Activated CD4-positive, alpha-beta memory T cell treated with anti-CD3 and anti-CD28 coated beads for 36 hours (primary cell): ENCODE data around the gene KRTAP16-1. TPM values are rescaled to one million over a fixed set of nuclear protein-coding genes. Genes with fewer than 3 reads are reported as not detected.
"Not testable (repeated sequence)": the region's sequence is repeated elsewhere in the genome, so short reads cannot be mapped to it uniquely, and the experiment has no call there.

Experiments used
- CTCF ChIA-PET: fragments of 350-600 bp; sonication (Branson Sonifier 250); formaldehyde crosslinking; loops from one replicate; lab custom pipeline; 2021; ENCODE audit warnings: antibody characterized with exemption, inconsistent platforms; lab: Charles Lee
- POLR2A ChIA-PET: fragments of 350-600 bp; sonication (Branson Sonifier 250); formaldehyde crosslinking; loops from one replicate; lab custom pipeline; 2021; ENCODE audit warnings: antibody characterized with exemption; lab: Charles Lee
- DNase-seq: peaks from one replicate; pipeline ENCODE4 v3.0.0-alpha.2; 2020
- H3K27ac Mint-ChIP-seq: one replicate; pipeline ENCODE4 v1.8.0; 2021; ENCODE audit warnings: mixed read lengths
- H3K27me3 Mint-ChIP-seq: one replicate; pipeline ENCODE4 v1.8.0; 2021; ENCODE audit warnings: mixed read lengths
- H3K36me3 Mint-ChIP-seq: one replicate; pipeline ENCODE4 v1.8.0; 2021; ENCODE audit warnings: mixed read lengths
- H3K4me1 Mint-ChIP-seq: one replicate; pipeline ENCODE4 v1.8.0; 2021; ENCODE audit warnings: low read depth, mixed read lengths
- H3K4me3 Mint-ChIP-seq: one replicate; pipeline ENCODE4 v1.8.0; 2021; ENCODE audit warnings: mild to moderate bottlenecking, mixed read lengths
- H3K9me3 Mint-ChIP-seq: one replicate; pipeline ENCODE4 v1.8.0; 2021; ENCODE audit warnings: mixed read lengths
- intact Hi-C: fragments of 100-400 bp; cut with micrococcal nuclease; formaldehyde crosslinking; loops from one replicate; pipeline ENCODE4 v1.15.1; 2023
- total RNA-seq, 2 experiments: library from RNA; stranded (reverse); gene quantifications; one replicate each; pipeline ENCODE4 v1.2.3, GENCODE V29; 2021

KRTAP16-1 gene
- total RNA-seq, 2 experiments from 2014 or later: not detected

DNA sequence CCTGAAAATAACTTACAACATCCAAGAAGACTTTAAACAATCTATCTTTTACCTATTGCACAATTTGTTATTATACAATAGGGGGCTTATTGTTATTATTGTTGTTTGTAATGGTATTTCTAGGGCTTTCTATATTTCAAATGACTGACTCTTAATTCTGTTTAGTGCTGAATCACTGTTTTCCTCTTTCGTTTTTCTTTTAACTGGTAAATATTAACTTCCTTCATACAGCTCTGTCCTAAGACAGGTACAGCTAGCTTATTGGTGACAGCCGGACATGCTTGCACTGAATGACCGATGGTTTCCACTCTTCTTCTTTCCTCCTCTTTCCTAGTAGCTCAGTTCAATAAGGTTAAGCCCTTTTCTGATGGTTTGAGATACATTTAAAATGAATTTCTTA is 22.1 kb downstream of the KRTAP16-1 start:
- ChIA-PET CTCF (interaction anchor here (1.3 to 1.9 kb wide), 2 partner anchors 35 to 209 kb away, joined by 3 to 5 read pairs; no protein-coding TSS in a partner anchor), POLR2A (no interaction called here)
- DNase-seq: no peak
- H3K4me3 Mint-ChIP-seq: no peak overlapping the region
- H3K9me3 Mint-ChIP-seq: no peaks in the 10 kb centered on the region
- H3K27ac Mint-ChIP-seq: no peak overlapping the region
- intact Hi-C loops: no loop called here
- peaks cover 8% of the 10 kb centered on the region for H3K4me1 Mint-ChIP-seq
- H3K27me3 Mint-ChIP-seq: peaks cover 2% of the 10 kb centered on the region
- H3K36me3 Mint-ChIP-seq: no peaks in the 10 kb centered on the region

DNA sequence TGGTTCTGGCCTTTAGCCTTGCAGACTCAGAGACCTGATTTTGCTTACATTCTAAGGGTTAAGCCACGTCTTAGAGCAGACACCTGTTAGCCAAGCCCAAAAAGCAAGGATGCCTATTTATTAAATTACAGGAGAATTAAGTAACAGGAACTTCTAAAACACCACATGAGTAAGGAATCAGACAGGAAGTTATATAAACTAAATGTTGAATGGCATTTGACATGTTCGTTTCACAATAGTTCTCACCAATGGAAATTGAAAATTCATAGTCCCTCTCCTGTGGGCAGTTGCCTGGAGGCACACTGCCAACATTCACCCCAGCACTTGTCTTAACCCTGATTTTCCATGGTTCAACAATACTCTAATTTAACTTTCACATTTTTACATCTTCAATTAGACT is 24.6 kb downstream of the KRTAP16-1 start:
- CTCF ChIA-PET: no interaction called here
- H3K4me3 Mint-ChIP-seq: no peak overlapping the region
- peaks cover 8% of the 10 kb centered on the region for H3K4me1 Mint-ChIP-seq
- H3K27me3 Mint-ChIP-seq: no peaks in the 10 kb centered on the region
- no peaks in the 10 kb centered on the region for H3K36me3 Mint-ChIP-seq
- POLR2A ChIA-PET: no interaction called here
- no peak overlapping the region for H3K27ac Mint-ChIP-seq
- intact Hi-C loops: no loop called here
- no peaks in the 10 kb centered on the region for H3K9me3 Mint-ChIP-seq
- no peak for DNase-seq

DNA sequence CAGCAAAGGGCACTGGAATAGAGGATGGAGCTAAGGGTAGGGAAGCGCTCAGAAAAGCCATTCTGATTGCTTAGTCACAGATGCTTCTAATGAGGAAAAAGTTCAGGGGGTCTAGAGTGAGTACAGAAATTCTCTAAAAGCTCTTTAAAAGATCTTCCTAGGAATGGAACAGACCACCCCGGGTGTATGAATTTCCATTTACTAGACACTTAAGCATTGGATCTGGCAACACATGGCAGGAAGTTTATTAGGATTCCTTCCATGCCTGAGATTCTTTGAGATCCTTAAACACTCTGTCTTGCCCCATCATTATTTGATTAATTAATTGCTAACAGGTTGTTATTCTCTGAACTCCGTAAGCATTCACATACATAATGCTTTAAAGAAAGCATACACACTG is 25.1 kb downstream of the KRTAP16-1 start:
- H3K4me1 Mint-ChIP-seq: peaks cover 8% of the 10 kb centered on the region
- H3K27ac Mint-ChIP-seq: no peak overlapping the region
- H3K9me3 Mint-ChIP-seq: no peaks in the 10 kb centered on the region
- no peaks in the 10 kb centered on the region for H3K27me3 Mint-ChIP-seq
- POLR2A ChIA-PET: no interaction called here
- CTCF ChIA-PET: interaction anchor here (0.9 kb wide), 1 partner anchor 39 kb away, joined by 3 read pairs; no protein-coding TSS in a partner anchor
- intact Hi-C loops: no loop called here
- no peak overlapping the region for H3K4me3 Mint-ChIP-seq
- no peak for DNase-seq
- H3K36me3 Mint-ChIP-seq: no peaks in the 10 kb centered on the region

DNA sequence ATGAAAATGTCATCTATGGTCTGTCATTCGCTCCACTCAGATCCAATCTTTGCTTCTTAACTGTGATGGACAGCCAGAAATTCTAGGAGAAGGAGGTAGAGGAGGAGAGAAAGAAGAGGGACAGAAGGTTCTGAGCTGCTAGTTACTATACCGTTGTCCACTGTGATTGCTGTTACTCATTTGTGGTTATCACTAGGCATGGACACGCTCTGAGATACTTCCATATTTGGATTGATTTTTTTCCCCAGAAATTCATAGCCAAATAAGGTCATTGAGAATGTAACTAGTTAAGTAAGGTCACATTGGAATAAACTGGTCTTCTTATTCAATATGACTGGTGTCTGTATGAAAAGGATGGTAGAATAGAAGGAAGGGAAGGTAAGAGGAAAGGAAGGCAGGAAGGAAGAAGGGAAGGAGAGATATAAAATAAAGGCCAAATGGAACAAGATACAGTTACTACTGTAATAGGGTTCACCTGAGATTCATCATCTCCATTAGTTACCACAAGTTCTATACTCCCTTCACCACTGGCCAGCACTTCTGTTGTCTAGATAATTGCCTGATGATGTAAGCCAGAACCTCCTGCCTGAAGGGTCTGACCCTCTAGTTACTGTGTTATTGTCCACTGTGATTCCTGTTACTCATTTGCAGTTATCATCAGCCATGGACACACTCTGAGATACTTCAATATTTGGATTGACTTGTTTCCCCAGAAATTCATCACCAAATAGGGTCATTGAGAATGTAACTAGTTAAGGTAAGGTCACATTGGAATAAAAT is 30.7 kb downstream of the KRTAP16-1 start:
- no peaks in the 10 kb centered on the region for H3K9me3 Mint-ChIP-seq
- no peaks in the 10 kb centered on the region for H3K36me3 Mint-ChIP-seq
- CTCF ChIA-PET: no interaction called here
- no peak overlapping the region for H3K4me3 Mint-ChIP-seq
- no peaks in the 10 kb centered on the region for H3K4me1 Mint-ChIP-seq
- POLR2A ChIA-PET: no interaction called here
- H3K27ac Mint-ChIP-seq: no peak overlapping the region
- peaks cover 8% of the 10 kb centered on the region for H3K27me3 Mint-ChIP-seq
- intact Hi-C loops: no loop called here
- no peak for DNase-seq

DNA sequence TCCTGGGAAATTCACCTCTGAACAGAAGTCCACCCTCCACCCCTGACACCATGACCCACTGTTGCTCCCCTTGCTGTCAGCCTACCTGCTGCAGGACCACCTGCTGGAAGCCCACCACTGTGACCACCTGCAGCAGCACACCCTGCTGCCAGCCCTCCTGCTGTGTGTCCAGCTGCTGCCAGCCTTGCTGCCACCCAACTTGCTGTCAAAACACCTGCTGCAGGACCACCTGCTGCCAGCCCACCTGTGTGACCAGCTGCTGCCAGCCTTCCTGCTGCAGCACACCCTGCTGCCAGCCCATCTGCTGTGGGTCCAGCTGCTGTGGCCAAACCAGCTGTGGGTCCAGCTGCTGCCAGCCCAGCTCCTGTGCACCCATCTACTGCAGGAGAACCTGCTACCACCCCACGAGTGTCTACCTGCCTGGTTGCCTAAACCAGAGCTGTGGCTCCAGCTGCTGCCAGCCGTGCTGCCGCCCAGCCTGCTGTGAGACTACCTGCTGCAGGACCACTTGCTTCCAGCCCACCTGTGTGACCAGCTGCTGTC is 33.4 kb downstream of the KRTAP16-1 start, which contains the start of gene KRTAP9-7:
TSS of gene KRTAP9-7 (plus strand) at position 51 of the 543 bp plus-strand sequence. CDS start at position 51, 0 bp downstream.
- POLR2A ChIA-PET, H3K9me3 Mint-ChIP-seq, CTCF ChIA-PET, DNase-seq, H3K27me3 Mint-ChIP-seq, H3K36me3 Mint-ChIP-seq, H3K4me1 Mint-ChIP-seq, H3K4me3 Mint-ChIP-seq, H3K27ac Mint-ChIP-seq: not testable (repeated sequence)
- intact Hi-C loops: loop anchor here (1.0 kb wide), 1 partner anchor 11 kb away; no protein-coding TSS in a partner anchor

DNA sequence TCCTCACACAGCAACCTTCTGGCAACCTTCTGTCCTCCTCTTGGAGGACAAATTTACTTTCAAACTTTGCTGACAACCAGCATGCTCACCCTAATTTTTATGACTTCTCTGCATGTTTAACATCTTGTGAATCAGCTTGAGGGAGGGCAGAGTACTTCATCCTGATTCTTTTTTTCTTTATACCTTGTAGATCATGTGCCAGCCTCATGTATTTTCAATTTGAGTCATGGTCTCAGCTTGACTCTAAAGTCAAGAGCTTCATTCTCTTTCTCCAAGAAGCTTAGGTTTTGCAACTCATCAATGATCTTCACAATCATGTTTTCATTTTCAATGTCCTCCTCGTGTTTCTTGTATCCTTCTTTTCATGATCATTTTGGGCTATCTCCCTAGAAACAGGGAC is 37.3 kb downstream of the KRTAP16-1 start:
- Mint-ChIP-seq H3K4me1 (peaks cover 7% of the 10 kb centered on the region), H3K9me3 (no peaks in the 10 kb centered on the region), H3K4me3 (no peak overlapping the region), H3K27me3 (peaks cover 8% of the 10 kb centered on the region), H3K36me3 (no peaks in the 10 kb centered on the region), H3K27ac (no peak overlapping the region)
- intact Hi-C loops: no loop called here
- CTCF ChIA-PET: no interaction called here
- POLR2A ChIA-PET: no interaction called here
- no peak for DNase-seq

DNA sequence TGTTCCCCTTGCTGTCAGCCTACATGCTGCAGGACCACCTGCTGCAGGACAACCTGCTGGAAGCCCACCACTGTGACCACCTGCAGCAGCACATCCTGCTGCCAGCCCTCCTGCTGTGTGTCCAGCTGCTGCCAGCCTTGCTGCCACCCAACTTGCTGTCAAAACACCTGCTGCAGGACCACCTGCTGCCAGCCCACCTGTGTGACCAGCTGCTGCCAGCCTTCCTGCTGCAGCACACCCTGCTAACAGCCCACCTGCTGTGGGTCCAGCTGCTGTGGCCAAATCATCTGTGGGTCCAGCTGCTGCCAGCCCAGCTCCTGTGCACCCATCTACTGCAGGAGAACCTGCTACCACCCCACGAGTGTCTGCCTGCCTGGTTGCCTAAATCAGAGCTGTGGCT is 37.8 kb downstream of the KRTAP16-1 start:
- H3K4me1 Mint-ChIP-seq, H3K27me3 Mint-ChIP-seq, CTCF ChIA-PET, H3K9me3 Mint-ChIP-seq, DNase-seq, intact Hi-C loops, H3K4me3 Mint-ChIP-seq, H3K36me3 Mint-ChIP-seq, H3K27ac Mint-ChIP-seq, POLR2A ChIA-PET: not testable (repeated sequence)

DNA sequence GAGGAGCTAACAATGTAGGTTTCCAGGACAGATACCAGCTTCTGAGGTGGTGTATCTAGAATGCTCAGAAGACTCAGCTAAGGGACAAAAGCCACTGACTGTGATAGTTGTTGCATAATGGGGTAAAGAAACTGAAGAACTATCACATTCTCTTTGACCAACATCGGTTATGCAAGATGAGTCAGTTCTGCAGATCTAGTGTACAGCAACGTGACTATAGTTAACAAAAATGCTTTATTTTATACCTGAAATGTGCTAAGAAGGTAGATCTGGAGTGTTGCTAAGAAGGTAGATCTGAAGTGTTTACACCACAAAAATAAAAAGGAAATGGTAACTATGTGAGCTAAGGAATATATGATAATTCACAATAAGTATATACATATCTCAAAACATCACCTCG is 41.4 kb downstream of the KRTAP16-1 start:
- peaks cover 10% of the 10 kb centered on the region for H3K4me1 Mint-ChIP-seq
- DNase-seq: no peak
- CTCF ChIA-PET: no interaction called here
- no peak overlapping the region for H3K4me3 Mint-ChIP-seq
- H3K36me3 Mint-ChIP-seq: no peaks in the 10 kb centered on the region
- peaks cover 3% of the 10 kb centered on the region for H3K27me3 Mint-ChIP-seq
- intact Hi-C loops: no loop called here
- no peak overlapping the region for H3K27ac Mint-ChIP-seq
- no peaks in the 10 kb centered on the region for H3K9me3 Mint-ChIP-seq
- POLR2A ChIA-PET: no interaction called here

DNA sequence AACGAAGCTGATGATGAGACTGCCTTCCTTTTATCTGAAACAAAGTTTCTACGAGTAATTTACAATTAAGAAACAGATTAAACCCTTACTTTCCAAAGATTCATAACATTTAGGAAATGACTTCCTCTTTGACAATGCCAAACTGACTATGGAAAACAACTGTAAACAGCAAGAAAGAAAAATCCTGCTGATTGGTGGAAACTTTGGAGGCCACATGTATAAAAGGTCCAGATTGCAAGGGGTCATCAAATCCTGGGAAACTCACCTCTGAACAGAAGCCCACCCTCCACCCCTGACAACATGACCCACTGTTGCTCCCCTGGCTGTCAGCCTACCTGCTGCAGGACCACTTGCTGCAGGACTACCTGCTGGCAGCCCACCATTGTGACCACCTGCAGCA is 44.0 kb downstream of the KRTAP16-1 start, which contains the start of gene KRTAP9-6:
TSS of gene KRTAP9-6 (plus strand) at position 301 of the 400 bp plus-strand sequence. CDS start at position 301, 0 bp downstream.
- DNase-seq: no peak
- CTCF ChIA-PET: no interaction called here
- Mint-ChIP-seq H3K36me3 (no peaks in the 10 kb centered on the region), H3K27ac (no peak within 1 kb of the TSS), H3K27me3 (peaks cover 4% of the 10 kb centered on the region), H3K4me1 (peaks cover 10% of the 10 kb centered on the region), H3K4me3 (no peak within 1 kb of the TSS), H3K9me3 (no peaks in the 10 kb centered on the region)
- intact Hi-C loops: no loop called here
- POLR2A ChIA-PET: no interaction called here

DNA sequence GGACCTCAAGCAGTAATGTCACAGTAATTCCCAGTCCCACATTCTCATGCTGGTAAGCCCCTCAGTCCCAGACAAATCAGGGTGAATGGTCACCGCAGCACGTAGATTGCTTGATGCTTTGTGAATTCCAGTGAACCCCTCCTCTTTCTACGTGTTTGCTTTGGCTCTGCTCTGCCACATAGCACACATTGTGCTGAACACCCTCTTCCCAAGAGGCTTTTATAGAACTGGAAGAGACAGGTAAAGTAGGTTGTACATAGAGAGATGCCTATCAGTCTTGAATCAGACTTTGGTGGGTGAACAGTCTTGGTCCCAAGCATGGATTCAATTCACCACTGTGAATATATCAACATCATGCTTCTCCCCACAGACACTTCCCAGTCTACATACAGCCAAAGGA is 44.5 kb downstream of the KRTAP16-1 start:
- DNase-seq: no peak
- H3K36me3 Mint-ChIP-seq: no peaks in the 10 kb centered on the region
- peaks cover 11% of the 10 kb centered on the region for H3K4me1 Mint-ChIP-seq
- ChIA-PET CTCF (no interaction called here), POLR2A (no interaction called here)
- intact Hi-C loops: loop anchor here (1.0 kb wide), 1 partner anchor 12 kb away; no protein-coding TSS in a partner anchor
- peaks cover 4% of the 10 kb centered on the region for H3K27me3 Mint-ChIP-seq
- no peaks in the 10 kb centered on the region for H3K9me3 Mint-ChIP-seq
- H3K4me3 Mint-ChIP-seq: no peak overlapping the region
- no peak overlapping the region for H3K27ac Mint-ChIP-seq

DNA sequence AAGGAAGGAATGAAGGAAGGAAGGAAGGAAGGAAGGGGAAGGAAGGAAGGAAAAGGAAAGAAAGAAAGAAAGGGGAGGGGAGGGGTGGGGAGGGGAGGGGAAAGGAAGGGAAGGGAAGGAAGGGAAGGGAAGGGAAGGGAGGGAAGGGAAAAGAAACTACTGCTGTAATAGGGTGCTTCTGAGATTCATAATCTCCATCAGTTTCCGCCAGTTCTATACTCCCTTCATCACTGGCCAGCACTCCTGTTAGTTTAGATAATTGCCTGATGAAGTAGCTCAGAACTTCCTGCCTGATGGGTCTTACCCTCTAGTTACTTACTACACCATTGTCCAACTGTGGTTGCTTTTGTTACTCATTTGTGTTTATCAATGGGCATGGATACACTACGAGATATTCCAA is 45.9 kb downstream of the KRTAP16-1 start:
- H3K9me3 Mint-ChIP-seq: no peaks in the 10 kb centered on the region
- peaks cover 4% of the 10 kb centered on the region for H3K27me3 Mint-ChIP-seq
- H3K4me3 Mint-ChIP-seq: no peak overlapping the region
- H3K4me1 Mint-ChIP-seq: peaks cover 11% of the 10 kb centered on the region
- POLR2A ChIA-PET: no interaction called here
- CTCF ChIA-PET: interaction anchor here (1.0 kb wide), 1 partner anchor 386 kb away, joined by 3 read pairs; no protein-coding TSS in a partner anchor
- intact Hi-C loops: no loop called here
- H3K36me3 Mint-ChIP-seq: no peaks in the 10 kb centered on the region
- no peak overlapping the region for H3K27ac Mint-ChIP-seq
- DNase-seq: no peak

DNA sequence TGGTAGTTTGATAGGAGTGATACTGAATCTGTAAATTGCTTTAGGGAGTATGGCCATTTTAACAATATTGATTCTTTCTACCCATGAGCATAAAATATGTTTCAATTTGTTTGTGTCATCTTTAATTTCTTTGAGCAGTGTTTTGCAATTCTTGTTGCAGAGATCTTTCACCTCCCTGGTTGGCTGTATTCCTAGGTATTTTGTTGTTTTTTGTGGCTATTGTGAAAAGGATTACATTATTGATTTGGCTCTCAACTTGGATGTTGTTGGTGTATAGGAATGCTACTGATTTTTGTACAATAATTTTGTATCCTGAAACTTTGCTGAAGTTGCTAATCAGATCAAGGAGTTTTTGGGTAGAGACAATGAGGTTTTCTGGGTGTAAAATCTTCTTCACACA is 50.7 kb downstream of the KRTAP16-1 start:
- H3K27ac Mint-ChIP-seq: no peak overlapping the region
- H3K4me3 Mint-ChIP-seq: no peak overlapping the region
- CTCF ChIA-PET: no interaction called here
- POLR2A ChIA-PET: no interaction called here
- H3K9me3 Mint-ChIP-seq: no peaks in the 10 kb centered on the region
- intact Hi-C loops: no loop called here
- H3K4me1 Mint-ChIP-seq: peaks cover 8% of the 10 kb centered on the region
- no peak for DNase-seq
- peaks cover 14% of the 10 kb centered on the region for H3K27me3 Mint-ChIP-seq
- H3K36me3 Mint-ChIP-seq: no peaks in the 10 kb centered on the region
